ENCODE data around the gene OGDHL.

Gene OGDHL

DNA sequence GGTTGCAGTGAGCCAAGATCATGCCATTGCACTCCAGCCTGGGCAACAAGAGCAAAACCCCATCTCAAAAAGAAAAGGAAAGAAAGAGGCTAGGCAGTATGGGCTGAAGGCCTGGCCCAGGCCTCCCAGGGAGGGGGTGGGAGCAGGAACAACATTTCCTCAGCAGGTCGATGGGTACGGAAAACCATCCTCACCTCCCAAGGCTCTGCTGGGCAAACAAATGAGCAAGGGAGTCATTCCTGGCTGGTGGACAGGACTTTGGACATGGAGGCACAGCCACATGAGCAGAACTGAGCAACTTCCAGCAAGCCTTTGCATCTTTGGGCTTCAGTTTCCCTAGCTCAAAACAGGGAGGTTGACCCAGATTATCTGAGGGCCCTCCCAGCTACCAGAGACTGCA, 13.0 kb downstream of the OGDHL start:
- H3K27me3 Mint-ChIP-seq (ENCODE audit: low read depth): no peaks in the 10 kb centered on the region
- no peak overlapping the region for H3K27ac Mint-ChIP-seq
- no peaks in the 10 kb centered on the region for H3K36me3 Mint-ChIP-seq (ENCODE audit: low read depth)
- H3K4me3 Mint-ChIP-seq: no peak overlapping the region
- H3K9me3 Mint-ChIP-seq: no peaks in the 10 kb centered on the region
- H3K4me1 Mint-ChIP-seq (ENCODE audit: low read depth): no peaks in the 10 kb centered on the region

DNA sequence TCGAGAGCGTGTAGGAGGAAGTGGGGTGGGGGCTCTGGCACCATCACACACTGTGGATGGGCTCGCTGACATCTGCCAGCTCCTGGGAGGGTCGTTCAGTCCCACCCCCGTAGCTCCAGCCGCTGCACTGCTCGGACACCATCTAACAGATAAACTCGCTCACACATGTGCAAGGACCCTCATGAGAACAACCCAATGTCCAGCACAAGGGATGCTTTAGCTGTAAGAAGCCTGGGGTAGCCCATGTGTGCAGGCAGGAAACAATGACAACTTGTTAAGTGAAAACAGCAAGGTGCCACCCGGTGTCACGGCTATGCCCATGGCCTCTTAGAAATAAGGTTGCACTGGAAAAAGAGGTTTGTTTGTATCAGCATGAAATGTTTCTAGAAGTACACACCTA, 14.1 kb downstream of the OGDHL start:
- Mint-ChIP-seq H3K4me1 (ENCODE audit: low read depth) (no peaks in the 10 kb centered on the region), H3K4me3 (no peak overlapping the region), H3K36me3 (ENCODE audit: low read depth) (no peaks in the 10 kb centered on the region), H3K27ac (no peak overlapping the region), H3K27me3 (ENCODE audit: low read depth) (no peaks in the 10 kb centered on the region), H3K9me3 (no peaks in the 10 kb centered on the region)

DNA sequence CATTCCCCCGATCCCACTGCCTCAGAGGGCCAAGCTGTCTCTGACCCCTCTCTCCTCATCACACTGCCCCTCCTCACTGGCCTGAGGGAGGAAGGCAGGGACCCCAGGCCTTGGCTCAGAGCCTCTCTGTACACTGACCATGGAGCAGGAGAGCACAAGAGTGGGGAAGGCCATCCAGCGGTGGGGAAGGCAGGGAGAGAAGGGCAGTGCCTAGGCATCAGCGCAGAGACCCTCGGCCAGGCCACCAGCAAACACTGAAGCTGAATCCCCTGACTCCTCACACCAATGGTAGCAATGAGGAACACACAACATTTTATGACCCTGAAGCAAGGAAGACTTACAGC, 14.8 kb downstream of the OGDHL start:
- no peaks in the 10 kb centered on the region for H3K4me1 Mint-ChIP-seq (ENCODE audit: low read depth)
- H3K4me3 Mint-ChIP-seq: no peak overlapping the region
- H3K27me3 Mint-ChIP-seq (ENCODE audit: low read depth): no peaks in the 10 kb centered on the region
- no peaks in the 10 kb centered on the region for H3K36me3 Mint-ChIP-seq (ENCODE audit: low read depth)
- no peaks in the 10 kb centered on the region for H3K9me3 Mint-ChIP-seq
- no peak overlapping the region for H3K27ac Mint-ChIP-seq

DNA sequence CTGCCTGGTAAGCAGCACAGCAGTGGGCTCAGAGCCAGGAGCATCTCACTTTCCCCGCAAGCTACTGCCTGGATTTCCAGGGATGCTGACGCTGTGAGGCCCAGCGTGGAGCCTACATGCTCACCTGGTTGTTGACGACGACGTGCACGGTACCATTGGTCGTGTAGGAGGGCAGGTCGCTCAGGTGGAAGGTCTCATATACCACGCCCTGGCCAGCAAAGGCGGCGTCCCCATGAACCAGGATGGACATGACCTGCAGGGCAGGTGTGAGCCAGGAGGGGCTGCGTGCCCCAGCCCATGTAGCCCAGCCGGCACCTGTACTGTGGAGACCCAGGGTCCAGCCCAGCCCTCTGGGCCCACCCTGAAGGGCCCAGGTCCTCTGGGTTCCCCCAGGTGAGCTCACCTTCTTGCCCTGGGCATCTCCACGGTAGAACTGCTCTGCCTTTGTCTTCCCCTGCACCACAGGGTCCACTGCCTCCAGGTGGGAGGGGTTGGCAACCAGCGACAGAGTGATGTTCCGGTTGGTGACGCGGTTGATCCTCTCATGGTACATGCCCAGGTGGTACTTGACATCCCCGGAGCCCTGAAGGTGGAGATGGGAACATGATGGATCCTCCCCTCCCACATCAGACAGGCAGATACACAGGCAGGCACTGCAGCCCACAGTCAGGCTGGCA, 15.4 kb downstream of the OGDHL start:
- H3K27me3 Mint-ChIP-seq (ENCODE audit: low read depth): no peaks in the 10 kb centered on the region

DNA sequence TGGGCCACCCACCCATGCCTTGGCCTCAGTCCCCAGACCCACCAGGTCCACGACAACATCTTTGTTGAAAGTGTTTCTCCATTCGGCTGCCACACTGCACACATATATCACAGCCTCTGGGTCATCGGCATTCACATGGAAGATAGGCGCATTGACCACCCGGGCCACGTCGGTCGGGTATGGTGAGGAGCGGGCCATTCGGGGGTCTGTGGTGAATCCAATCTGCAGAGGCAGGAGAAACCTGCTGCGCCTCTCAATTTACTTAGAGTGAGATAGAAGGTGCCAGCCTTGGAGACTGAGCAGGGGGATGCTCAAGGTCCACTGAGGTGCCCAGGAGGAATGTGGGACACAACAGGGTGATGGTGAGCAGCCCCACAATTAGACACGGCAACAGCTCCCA, 16.4 kb downstream of the OGDHL start:
- H3K27me3 Mint-ChIP-seq (ENCODE audit: low read depth): no peaks in the 10 kb centered on the region
- H3K4me3 Mint-ChIP-seq: no peak overlapping the region
- H3K27ac Mint-ChIP-seq: no peak overlapping the region
- H3K36me3 Mint-ChIP-seq (ENCODE audit: low read depth): no peaks in the 10 kb centered on the region
- H3K9me3 Mint-ChIP-seq: no peaks in the 10 kb centered on the region
- H3K4me1 Mint-ChIP-seq (ENCODE audit: low read depth): no peaks in the 10 kb centered on the region

More for the DNA sequence above, 15.4 kb downstream of the OGDHL start:
- Mint-ChIP-seq H3K36me3 (ENCODE audit: low read depth) (no peaks in the 10 kb centered on the region), H3K4me1 (ENCODE audit: low read depth) (no peaks in the 10 kb centered on the region), H3K9me3 (no peaks in the 10 kb centered on the region), H3K27ac (no peak overlapping the region), H3K4me3 (no peak overlapping the region)

DNA sequence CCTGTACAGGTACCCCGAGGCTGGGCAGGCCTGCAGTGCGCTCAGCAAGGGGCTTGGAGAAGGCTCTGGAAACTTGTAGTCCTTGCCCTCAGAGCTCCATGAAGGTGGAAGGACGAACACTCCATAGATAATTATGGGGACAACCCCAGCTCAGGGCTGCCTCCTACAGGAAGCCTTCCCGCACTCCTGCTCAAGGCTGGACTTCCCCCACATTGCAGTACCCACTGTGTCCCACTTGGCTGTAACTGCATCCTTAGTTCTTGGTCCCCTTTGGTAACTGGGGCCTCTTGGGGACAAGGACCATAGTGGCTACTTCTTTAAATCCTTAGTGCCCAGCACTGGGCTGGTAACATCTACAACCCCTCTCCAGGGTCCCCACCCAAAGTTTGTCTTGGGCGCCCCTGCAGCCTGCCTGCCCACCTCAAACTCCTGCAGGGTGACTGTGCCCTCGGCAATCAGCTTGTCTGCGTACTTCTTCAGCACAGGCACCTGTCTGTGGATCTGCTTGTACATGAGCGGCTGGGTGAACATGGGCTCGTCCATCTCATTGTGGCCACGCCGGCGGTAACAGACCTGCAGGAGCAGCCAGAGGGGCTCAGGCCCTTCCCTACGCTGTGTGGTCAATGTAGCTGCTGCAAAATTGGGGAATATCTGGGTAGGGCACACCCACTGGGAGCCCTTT, 17.1 kb downstream of the OGDHL start:
- no peaks in the 10 kb centered on the region for H3K36me3 Mint-ChIP-seq (ENCODE audit: low read depth)
- no peaks in the 10 kb centered on the region for H3K27me3 Mint-ChIP-seq (ENCODE audit: low read depth)
- no peak overlapping the region for H3K27ac Mint-ChIP-seq
- H3K4me3 Mint-ChIP-seq: no peak overlapping the region
- H3K9me3 Mint-ChIP-seq: no peaks in the 10 kb centered on the region
- H3K4me1 Mint-ChIP-seq (ENCODE audit: low read depth): no peaks in the 10 kb centered on the region

DNA sequence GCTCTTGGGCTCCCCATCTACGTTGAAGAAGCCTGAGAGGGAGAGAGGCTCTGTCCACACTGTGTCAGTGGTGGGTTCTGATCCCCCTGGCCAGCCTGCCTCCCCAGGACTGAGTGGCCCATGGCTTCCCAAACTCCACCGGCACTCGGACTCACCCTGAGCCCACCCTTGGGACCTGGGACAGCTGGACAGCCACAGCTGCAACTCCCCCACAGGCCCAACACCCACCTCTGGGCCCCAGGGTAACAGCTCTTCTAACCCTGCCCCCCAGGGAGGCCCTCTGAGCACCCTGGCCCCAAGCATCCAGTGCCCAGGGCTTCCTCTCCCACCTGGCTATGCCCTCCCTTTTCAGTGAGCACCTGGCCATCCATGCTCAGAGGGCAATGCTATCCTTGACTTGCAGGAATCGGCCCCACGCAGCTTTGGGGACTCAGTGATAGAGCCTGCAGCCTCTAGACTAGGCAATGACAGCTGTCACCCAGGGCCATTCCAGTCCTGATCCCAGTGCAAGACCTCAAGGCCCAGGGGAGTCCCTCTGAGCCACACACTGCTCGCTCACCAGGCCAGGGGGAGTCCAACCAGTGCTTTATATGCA, 17.9 kb downstream of the OGDHL start:
- H3K27ac Mint-ChIP-seq: no peak overlapping the region
- H3K4me3 Mint-ChIP-seq: no peak overlapping the region
- no peaks in the 10 kb centered on the region for H3K27me3 Mint-ChIP-seq (ENCODE audit: low read depth)
- H3K9me3 Mint-ChIP-seq: no peaks in the 10 kb centered on the region
- H3K36me3 Mint-ChIP-seq (ENCODE audit: low read depth): no peaks in the 10 kb centered on the region
- no peaks in the 10 kb centered on the region for H3K4me1 Mint-ChIP-seq (ENCODE audit: low read depth)

DNA sequence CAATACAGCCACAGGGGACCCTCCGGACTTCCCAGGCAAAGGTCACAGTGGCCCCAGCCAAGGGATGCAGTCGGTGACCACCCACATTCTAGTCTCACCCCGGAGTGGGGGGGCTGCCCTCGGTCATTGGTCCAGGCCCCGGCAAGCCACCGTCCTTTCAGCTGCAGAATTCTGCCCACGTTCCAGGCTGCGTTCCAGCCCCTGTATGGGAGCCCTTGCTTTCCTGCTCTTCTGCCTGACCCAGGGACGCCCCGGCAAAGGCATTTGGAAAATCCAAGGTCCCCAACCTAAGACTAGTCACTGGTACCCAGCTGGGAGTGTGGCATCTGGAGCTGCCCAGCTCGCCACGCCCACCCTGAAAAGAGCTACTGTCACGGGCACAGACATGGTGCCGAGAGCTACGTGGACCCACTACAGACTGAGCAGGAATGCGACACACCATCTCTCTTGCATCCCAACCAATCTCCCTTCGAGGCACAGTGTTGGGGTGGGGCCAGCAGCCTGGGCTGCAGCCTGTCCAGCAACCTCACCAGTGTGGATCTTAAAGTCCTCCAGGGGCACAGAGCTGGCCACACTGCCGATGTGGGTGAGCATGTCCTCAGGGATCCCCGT, 18.6 kb downstream of the OGDHL start:
- no peaks in the 10 kb centered on the region for H3K27me3 Mint-ChIP-seq (ENCODE audit: low read depth)
- no peak overlapping the region for H3K27ac Mint-ChIP-seq
- H3K36me3 Mint-ChIP-seq (ENCODE audit: low read depth): no peaks in the 10 kb centered on the region
- H3K9me3 Mint-ChIP-seq: no peaks in the 10 kb centered on the region
- H3K4me3 Mint-ChIP-seq: no peak overlapping the region
- H3K4me1 Mint-ChIP-seq (ENCODE audit: low read depth): no peaks in the 10 kb centered on the region

DNA sequence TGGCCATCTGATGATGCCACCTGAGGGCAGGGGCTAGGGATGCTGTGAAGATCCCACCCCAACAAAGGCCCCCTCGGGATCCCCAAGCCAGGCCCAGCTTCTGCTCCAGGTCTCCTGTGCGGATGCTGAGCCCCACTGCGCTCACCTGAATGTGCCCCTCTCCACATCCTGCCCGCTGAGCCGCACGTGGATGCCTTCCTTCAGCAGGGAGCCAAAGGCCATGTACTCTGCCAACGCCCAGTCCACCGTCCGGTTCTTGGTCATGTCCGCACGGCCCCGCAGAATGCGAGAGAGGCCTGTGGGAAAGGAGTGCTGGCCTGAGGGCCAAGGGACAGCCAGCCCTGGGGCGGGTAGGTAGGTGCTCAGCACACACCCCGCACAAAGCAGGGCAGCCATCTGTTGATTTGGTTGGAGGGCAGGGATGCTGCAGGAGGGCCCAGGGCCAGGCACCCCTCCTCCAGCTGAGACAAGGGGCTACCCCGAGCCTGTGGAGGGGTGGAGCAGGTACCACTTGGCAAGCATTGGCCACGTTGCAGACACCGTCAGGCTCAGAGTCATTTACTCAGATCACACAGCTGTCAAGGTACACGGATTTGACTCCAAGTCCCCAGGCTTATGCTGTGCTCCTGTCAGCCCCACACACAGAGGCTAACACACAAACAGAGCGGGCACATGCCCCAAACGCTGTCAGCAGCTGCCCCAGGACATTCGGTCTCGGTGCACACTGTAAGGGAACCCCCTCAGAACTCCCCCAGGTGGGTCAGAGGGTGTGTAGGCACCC, 19.2 kb downstream of the OGDHL start:
- no peaks in the 10 kb centered on the region for H3K4me1 Mint-ChIP-seq (ENCODE audit: low read depth)
- no peaks in the 10 kb centered on the region for H3K36me3 Mint-ChIP-seq (ENCODE audit: low read depth)
- H3K27ac Mint-ChIP-seq: no peak overlapping the region
- no peak overlapping the region for H3K4me3 Mint-ChIP-seq
- H3K9me3 Mint-ChIP-seq: no peaks in the 10 kb centered on the region
- H3K27me3 Mint-ChIP-seq (ENCODE audit: low read depth): no peaks in the 10 kb centered on the region

DNA sequence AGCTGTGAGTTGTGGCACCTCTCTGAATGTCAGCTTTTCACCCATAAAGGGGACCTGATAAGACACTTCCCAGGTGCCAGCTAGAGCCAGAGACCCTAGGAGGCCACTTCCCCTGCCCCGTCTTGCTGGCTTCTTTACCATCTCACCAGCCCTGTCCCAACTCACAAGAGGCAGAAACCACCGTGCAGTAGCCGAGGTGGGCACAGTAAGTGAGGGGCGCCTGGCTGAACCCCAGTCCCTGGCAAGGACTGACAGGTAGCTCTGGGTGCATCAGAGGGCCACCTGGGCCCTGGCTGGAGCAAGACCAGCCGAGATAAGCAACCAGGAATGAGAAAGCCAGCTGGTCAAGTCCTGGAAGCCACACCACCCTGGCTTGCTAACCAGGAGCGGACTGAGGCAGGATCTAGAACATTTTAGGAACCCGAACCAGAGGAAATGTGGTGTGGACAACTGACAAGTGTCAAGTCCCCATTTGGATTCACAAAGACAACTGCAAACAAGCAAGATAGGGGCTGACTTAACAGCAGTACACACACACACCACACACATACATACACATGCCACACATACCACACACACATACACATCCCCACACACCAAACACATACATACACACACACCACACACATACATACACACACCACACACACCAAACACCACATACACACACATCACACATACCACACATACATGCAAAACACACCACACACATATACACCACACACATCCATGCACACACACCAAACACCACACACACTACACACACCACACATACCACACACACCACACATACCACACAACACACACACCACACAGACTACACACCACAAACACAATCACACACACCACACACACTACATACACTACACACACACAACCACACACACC, 20.8 kb downstream of the OGDHL start:
- H3K4me1 Mint-ChIP-seq (ENCODE audit: low read depth): no peaks in the 10 kb centered on the region
- no peaks in the 10 kb centered on the region for H3K27me3 Mint-ChIP-seq (ENCODE audit: low read depth)
- no peak overlapping the region for H3K27ac Mint-ChIP-seq
- no peaks in the 10 kb centered on the region for H3K36me3 Mint-ChIP-seq (ENCODE audit: low read depth)
- H3K4me3 Mint-ChIP-seq: no peak overlapping the region
- H3K9me3 Mint-ChIP-seq: no peaks in the 10 kb centered on the region

DNA sequence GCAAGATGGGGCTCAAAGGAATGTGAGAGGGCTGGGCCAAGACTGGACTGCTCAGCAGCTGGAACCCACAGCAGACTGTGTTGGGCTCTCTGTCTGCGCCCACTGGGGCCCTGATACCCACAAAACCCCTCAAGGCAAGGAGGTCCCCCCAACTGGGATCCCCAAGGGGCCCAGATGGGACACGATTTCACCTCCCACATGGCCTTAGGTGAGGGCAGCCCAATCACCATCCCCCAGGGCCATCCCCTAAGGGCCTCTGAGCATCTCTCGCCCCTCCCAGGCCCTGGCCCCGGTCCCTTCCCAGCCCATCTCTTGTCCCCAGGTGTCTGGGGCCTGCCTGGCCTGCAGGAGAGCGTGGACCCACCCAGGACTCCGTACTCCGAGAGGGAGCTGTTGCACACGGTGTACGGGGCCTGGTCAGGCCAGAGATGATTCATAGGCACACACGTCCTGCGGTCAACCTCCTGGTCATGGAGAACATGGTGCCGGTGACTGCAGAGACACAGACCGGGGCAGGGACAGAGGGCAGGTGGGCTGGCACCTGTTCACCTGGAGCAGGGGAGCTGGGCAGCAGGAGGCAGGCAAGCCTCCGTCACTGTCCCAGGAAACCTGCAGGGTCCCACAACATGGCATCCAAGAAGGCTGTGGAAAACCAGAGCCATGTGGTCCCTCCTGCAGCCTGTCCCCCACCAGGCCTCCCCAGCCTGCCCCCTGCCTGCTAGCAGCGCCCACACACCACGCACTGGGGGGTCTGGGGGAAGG, 21.6 kb downstream of the OGDHL start:
- no peak overlapping the region for H3K4me3 Mint-ChIP-seq
- H3K4me1 Mint-ChIP-seq (ENCODE audit: low read depth): no peaks in the 10 kb centered on the region
- H3K36me3 Mint-ChIP-seq (ENCODE audit: low read depth): no peaks in the 10 kb centered on the region
- H3K27ac Mint-ChIP-seq: no peak overlapping the region
- H3K27me3 Mint-ChIP-seq (ENCODE audit: low read depth): no peaks in the 10 kb centered on the region
- H3K9me3 Mint-ChIP-seq: no peaks in the 10 kb centered on the region

DNA sequence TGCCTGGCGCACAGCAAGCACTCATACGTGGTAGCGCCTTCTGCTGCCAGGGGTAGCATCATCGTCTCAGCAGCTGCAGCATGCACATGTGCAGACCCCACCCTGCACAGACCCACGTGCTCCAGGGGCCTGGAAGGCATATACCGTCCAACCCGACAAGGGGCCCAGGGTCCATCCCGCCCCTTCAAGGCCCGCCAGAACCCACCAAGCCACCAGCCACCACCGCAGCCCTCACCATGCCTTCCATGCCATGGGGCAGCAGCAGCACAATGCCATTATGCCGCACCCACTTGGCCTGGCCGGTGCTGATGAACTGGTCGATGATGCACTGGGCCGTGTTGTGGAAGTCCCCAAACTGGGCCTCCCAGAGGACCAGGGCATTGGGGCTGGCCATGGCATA, 22.7 kb downstream of the OGDHL start:
- no peaks in the 10 kb centered on the region for H3K27me3 Mint-ChIP-seq (ENCODE audit: low read depth)
- no peaks in the 10 kb centered on the region for H3K4me1 Mint-ChIP-seq (ENCODE audit: low read depth)
- H3K4me3 Mint-ChIP-seq: no peak overlapping the region
- H3K27ac Mint-ChIP-seq: no peak overlapping the region
- no peaks in the 10 kb centered on the region for H3K36me3 Mint-ChIP-seq (ENCODE audit: low read depth)
- H3K9me3 Mint-ChIP-seq: no peaks in the 10 kb centered on the region

DNA sequence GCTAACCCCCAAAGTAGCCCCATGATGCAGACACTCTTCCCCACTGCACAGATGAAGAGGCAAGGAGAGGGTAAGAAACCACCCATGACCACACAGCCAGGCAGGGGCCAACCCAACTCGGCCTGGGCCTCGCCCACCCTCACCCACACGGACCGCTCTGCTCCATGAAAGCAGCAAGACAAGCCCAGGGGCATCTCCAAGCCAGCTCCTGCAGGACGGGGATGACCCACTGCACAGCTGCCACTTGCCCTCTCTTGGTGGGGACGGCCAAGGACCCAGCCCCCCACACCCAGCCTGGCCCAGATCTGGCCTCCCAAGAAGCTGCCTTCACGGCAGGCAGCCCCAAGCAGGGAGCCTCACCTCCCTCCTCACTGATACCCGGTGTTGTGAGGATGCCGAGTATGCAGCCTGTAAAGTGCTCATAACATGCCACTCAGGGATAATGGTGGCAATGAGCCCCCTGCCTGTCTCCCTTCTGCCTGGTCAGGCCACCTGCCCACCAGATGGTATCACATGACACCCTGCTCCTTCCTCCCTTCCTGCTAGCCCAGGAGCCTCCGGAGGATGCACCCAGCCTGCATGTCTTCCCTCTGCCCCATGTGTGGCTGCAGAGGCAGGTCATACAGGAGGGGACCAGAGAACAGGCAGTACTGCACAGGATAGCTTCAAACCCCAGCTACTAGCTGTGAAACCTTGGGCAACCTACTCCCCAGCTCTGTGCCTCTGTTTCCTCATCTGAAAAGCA, 23.3 kb downstream of the OGDHL start:
- H3K4me3 Mint-ChIP-seq: no peak overlapping the region
- H3K9me3 Mint-ChIP-seq: no peaks in the 10 kb centered on the region
- no peaks in the 10 kb centered on the region for H3K4me1 Mint-ChIP-seq (ENCODE audit: low read depth)
- H3K27me3 Mint-ChIP-seq (ENCODE audit: low read depth): no peaks in the 10 kb centered on the region
- H3K36me3 Mint-ChIP-seq (ENCODE audit: low read depth): no peaks in the 10 kb centered on the region
- H3K27ac Mint-ChIP-seq: no peak overlapping the region

Data from T-helper 1 cell treated with Interleukin-12 subunit alpha and Interleukin-12 subunit beta and Interleukin-4 antibody, amounts not matched to agents 30 μg/mL and 1 μg/mL, for 36 hours (primary cell).